ENCODE measurements around the gene TMEM106B.
"Not testable (repeated sequence)": the region's sequence is repeated elsewhere in the genome, so short reads cannot be mapped to it uniquely, and the experiment has no call there.

Gene TMEM106B

GRCh38 chr7:12209221-12209620 is 1.9 kb upstream of the TMEM106B start:
- H3K4me3 ChIP-seq (ENCODE audit: low read length) = no peak overlapping the region
- H3K36me3 ChIP-seq (ENCODE audit: control insufficient read depth, low read depth, low read length) = no peaks in the 10 kb centered on the region
- H3K9ac ChIP-seq (ENCODE audit: low read length) = no peak overlapping the region
- peaks cover 14% of the 10 kb centered on the region for H3K4me1 ChIP-seq (ENCODE audit: control insufficient read depth, low read depth, low read length)
- no peak overlapping the region for H3K27ac ChIP-seq (ENCODE audit: low read length)
- peaks cover 11% of the 10 kb centered on the region for H3K27me3 ChIP-seq (ENCODE audit: control insufficient read depth, insufficient read depth, low read length)
- H3K9me3 ChIP-seq (ENCODE audit: control insufficient read depth, low read depth, low read length) = no peaks in the 10 kb centered on the region

GRCh38 chr7:12210179-12211053 is 678 bp upstream of the TMEM106B start:
- Histone ChIP-seq H3K36me3 (ENCODE audit: control insufficient read depth, low read depth, low read length) (peaks cover 4% of the 10 kb centered on the region), H3K9ac (ENCODE audit: low read length) (peak overlapping the region; percentile 81), H3K27me3 (ENCODE audit: control insufficient read depth, insufficient read depth, low read length) (peaks cover 11% of the 10 kb centered on the region), H3K4me3 (ENCODE audit: low read length) (peak overlapping the region; percentile 78), H3K9me3 (ENCODE audit: control insufficient read depth, low read depth, low read length) (no peaks in the 10 kb centered on the region), H3K27ac (ENCODE audit: low read length) (no peak overlapping the region), H3K4me1 (ENCODE audit: control insufficient read depth, low read depth, low read length) (peaks cover 14% of the 10 kb centered on the region)

GRCh38 chr7:12211711-12212485 is 804 bp downstream of the TMEM106B start:
- Histone ChIP-seq H3K36me3 (ENCODE audit: control insufficient read depth, low read depth, low read length) (peaks cover 8% of the 10 kb centered on the region), H3K4me1 (ENCODE audit: control insufficient read depth, low read depth, low read length) (peaks cover 14% of the 10 kb centered on the region), H3K27ac (ENCODE audit: low read length) (peak overlapping the region; percentile 63), H3K27me3 (ENCODE audit: control insufficient read depth, insufficient read depth, low read length) (peaks cover 11% of the 10 kb centered on the region), H3K9ac (ENCODE audit: low read length) (peak overlapping the region; percentile 81), H3K4me3 (ENCODE audit: low read length) (peak overlapping the region; percentile 78), H3K9me3 (ENCODE audit: control insufficient read depth, low read depth, low read length) (no peaks in the 10 kb centered on the region)

GRCh38 chr7:12217311-12217710 is 6.2 kb downstream of the TMEM106B start:
- Histone ChIP-seq H3K27ac (ENCODE audit: low read length) (no peak overlapping the region), H3K9me3 (ENCODE audit: control insufficient read depth, low read depth, low read length) (no peaks in the 10 kb centered on the region), H3K36me3 (ENCODE audit: control insufficient read depth, low read depth, low read length) (peaks cover 24% of the 10 kb centered on the region), H3K4me1 (ENCODE audit: control insufficient read depth, low read depth, low read length) (peaks cover 8% of the 10 kb centered on the region), H3K27me3 (ENCODE audit: control insufficient read depth, insufficient read depth, low read length) (no peaks in the 10 kb centered on the region), H3K4me3 (ENCODE audit: low read length) (no peak overlapping the region), H3K9ac (ENCODE audit: low read length) (no peak overlapping the region)

- no peaks in the 10 kb centered on the region for H3K27me3 ChIP-seq (ENCODE audit: control insufficient read depth, insufficient read depth, low read length)
- H3K4me1 ChIP-seq (ENCODE audit: control insufficient read depth, low read depth, low read length) = peaks cover 5% of the 10 kb centered on the region
- H3K9me3 ChIP-seq (ENCODE audit: control insufficient read depth, low read depth, low read length) = no peaks in the 10 kb centered on the region
- H3K36me3 ChIP-seq (ENCODE audit: control insufficient read depth, low read depth, low read length) = peaks cover 30% of the 10 kb centered on the region
- H3K4me3 ChIP-seq (ENCODE audit: low read length) = no peak overlapping the region
- no peak overlapping the region for H3K9ac ChIP-seq (ENCODE audit: low read length)
- no peak overlapping the region for H3K27ac ChIP-seq (ENCODE audit: low read length)
Measured at GRCh38 chr7:12220389-12221046, 9.4 kb downstream of the TMEM106B start.

GRCh38 chr7:12221414-12221813 is 10.3 kb downstream of the TMEM106B start:
- Histone ChIP-seq H3K27me3 (ENCODE audit: control insufficient read depth, insufficient read depth, low read length) (no peaks in the 10 kb centered on the region), H3K27ac (ENCODE audit: low read length) (peak overlapping the region; percentile 35), H3K9me3 (ENCODE audit: control insufficient read depth, low read depth, low read length) (no peaks in the 10 kb centered on the region), H3K4me1 (ENCODE audit: control insufficient read depth, low read depth, low read length) (peaks cover 5% of the 10 kb centered on the region), H3K4me3 (ENCODE audit: low read length) (no peak overlapping the region), H3K36me3 (ENCODE audit: control insufficient read depth, low read depth, low read length) (peaks cover 26% of the 10 kb centered on the region), H3K9ac (ENCODE audit: low read length) (no peak overlapping the region)

GRCh38 chr7:12222889-12223579 is 11.9 kb downstream of the TMEM106B start:
- Histone ChIP-seq H3K4me1 (ENCODE audit: control insufficient read depth, low read depth, low read length) (peaks cover 5% of the 10 kb centered on the region), H3K36me3 (ENCODE audit: control insufficient read depth, low read depth, low read length) (peaks cover 20% of the 10 kb centered on the region), H3K4me3 (ENCODE audit: low read length) (no peak overlapping the region), H3K9ac (ENCODE audit: low read length) (no peak overlapping the region), H3K27me3 (ENCODE audit: control insufficient read depth, insufficient read depth, low read length) (no peaks in the 10 kb centered on the region), H3K9me3 (ENCODE audit: control insufficient read depth, low read depth, low read length) (no peaks in the 10 kb centered on the region), H3K27ac (ENCODE audit: low read length) (no peak overlapping the region)

GRCh38 chr7:12225017-12225416 is 13.9 kb downstream of the TMEM106B start:
- peaks cover 27% of the 10 kb centered on the region for H3K36me3 ChIP-seq (ENCODE audit: control insufficient read depth, low read depth, low read length)
- H3K27ac ChIP-seq (ENCODE audit: low read length); H3K27me3 ChIP-seq (ENCODE audit: control insufficient read depth, insufficient read depth, low read length); H3K9me3 ChIP-seq (ENCODE audit: control insufficient read depth, low read depth, low read length); H3K4me3 ChIP-seq (ENCODE audit: low read length); H3K4me1 ChIP-seq (ENCODE audit: control insufficient read depth, low read depth, low read length); H3K9ac ChIP-seq (ENCODE audit: low read length): not testable (repeated sequence)

- peaks cover 27% of the 10 kb centered on the region for H3K36me3 ChIP-seq (ENCODE audit: control insufficient read depth, low read depth, low read length)
- H3K4me1 ChIP-seq (ENCODE audit: control insufficient read depth, low read depth, low read length) = no peaks in the 10 kb centered on the region
- no peak overlapping the region for H3K4me3 ChIP-seq (ENCODE audit: low read length)
- H3K27me3 ChIP-seq (ENCODE audit: control insufficient read depth, insufficient read depth, low read length) = no peaks in the 10 kb centered on the region
- H3K9me3 ChIP-seq (ENCODE audit: control insufficient read depth, low read depth, low read length) = no peaks in the 10 kb centered on the region
- H3K27ac ChIP-seq (ENCODE audit: low read length) = no peak overlapping the region
- H3K9ac ChIP-seq (ENCODE audit: low read length) = no peak overlapping the region
Measured at GRCh38 chr7:12226756-12227155, 15.7 kb downstream of the TMEM106B start.

- Histone ChIP-seq H3K27ac (ENCODE audit: low read length) (no peak overlapping the region), H3K36me3 (ENCODE audit: control insufficient read depth, low read depth, low read length) (peaks cover 27% of the 10 kb centered on the region), H3K9me3 (ENCODE audit: control insufficient read depth, low read depth, low read length) (no peaks in the 10 kb centered on the region), H3K9ac (ENCODE audit: low read length) (no peak overlapping the region), H3K27me3 (ENCODE audit: control insufficient read depth, insufficient read depth, low read length) (no peaks in the 10 kb centered on the region), H3K4me3 (ENCODE audit: low read length) (no peak overlapping the region), H3K4me1 (ENCODE audit: control insufficient read depth, low read depth, low read length) (no peaks in the 10 kb centered on the region)
Measured at GRCh38 chr7:12228024-12228423, 16.9 kb downstream of the TMEM106B start.

GRCh38 chr7:12229046-12229445 is 18.0 kb downstream of the TMEM106B start:
- no peak overlapping the region for H3K4me3 ChIP-seq (ENCODE audit: low read length)
- no peaks in the 10 kb centered on the region for H3K9me3 ChIP-seq (ENCODE audit: control insufficient read depth, low read depth, low read length)
- H3K9ac ChIP-seq (ENCODE audit: low read length) = no peak overlapping the region
- no peaks in the 10 kb centered on the region for H3K27me3 ChIP-seq (ENCODE audit: control insufficient read depth, insufficient read depth, low read length)
- H3K36me3 ChIP-seq (ENCODE audit: control insufficient read depth, low read depth, low read length) = peaks cover 25% of the 10 kb centered on the region
- no peak overlapping the region for H3K27ac ChIP-seq (ENCODE audit: low read length)
- H3K4me1 ChIP-seq (ENCODE audit: control insufficient read depth, low read depth, low read length) = no peaks in the 10 kb centered on the region
